ENCODE measurements around the gene TMEM59. TPM values are rescaled to one million over a fixed set of nuclear protein-coding genes. Genes with fewer than 3 reads are reported as not detected.
A peak's percentile ranks its signal among the peaks of the same experiment; 100 is the strongest.

Gene TMEM59
- total RNA-seq, 1 donor = 237 TPM

DNA sequence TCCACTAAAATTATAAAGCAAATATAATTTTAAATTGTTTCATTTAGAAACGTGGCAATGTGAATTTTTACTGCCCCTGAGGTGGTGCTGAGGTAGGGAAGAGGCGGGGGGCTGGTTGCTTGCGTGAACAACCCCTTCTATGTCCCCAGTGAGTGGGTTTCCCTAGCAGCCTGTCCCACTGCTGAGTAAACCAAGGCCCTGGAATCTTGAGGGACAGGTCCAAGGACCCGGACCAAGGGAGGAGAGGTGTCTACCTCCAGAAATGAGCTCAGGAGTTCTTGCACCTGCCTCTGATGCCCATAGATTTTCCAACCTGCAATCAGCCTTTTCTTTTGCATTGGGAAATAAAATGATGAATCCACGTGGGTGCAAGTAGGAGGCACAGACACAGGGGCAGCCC, 34.4 kb downstream of the TMEM59 start:
- DNase-seq (ENCODE audit: low read depth) = no peak
- no peak overlapping the region for H3K4me3 ChIP-seq (ENCODE audit: low read depth, low read length)
- TF ChIP-seq, protein P1, sequence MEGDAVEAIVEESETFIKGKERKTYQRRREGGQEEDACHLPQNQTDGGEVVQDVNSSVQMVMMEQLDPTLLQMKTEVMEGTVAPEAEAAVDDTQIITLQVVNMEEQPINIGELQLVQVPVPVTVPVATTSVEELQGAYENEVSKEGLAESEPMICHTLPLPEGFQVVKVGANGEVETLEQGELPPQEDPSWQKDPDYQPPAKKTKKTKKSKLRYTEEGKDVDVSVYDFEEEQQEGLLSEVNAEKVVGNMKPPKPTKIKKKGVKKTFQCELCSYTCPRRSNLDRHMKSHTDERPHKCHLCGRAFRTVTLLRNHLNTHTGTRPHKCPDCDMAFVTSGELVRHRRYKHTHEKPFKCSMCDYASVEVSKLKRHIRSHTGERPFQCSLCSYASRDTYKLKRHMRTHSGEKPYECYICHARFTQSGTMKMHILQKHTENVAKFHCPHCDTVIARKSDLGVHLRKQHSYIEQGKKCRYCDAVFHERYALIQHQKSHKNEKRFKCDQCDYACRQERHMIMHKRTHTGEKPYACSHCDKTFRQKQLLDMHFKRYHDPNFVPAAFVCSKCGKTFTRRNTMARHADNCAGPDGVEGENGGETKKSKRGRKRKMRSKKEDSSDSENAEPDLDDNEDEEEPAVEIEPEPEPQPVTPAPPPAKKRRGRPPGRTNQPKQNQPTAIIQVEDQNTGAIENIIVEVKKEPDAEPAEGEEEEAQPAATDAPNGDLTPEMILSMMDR (IDR thresholded peaks at IDR 0.05; ENCODE audit: insufficient read depth, low read depth, low read length) = no peak

DNA sequence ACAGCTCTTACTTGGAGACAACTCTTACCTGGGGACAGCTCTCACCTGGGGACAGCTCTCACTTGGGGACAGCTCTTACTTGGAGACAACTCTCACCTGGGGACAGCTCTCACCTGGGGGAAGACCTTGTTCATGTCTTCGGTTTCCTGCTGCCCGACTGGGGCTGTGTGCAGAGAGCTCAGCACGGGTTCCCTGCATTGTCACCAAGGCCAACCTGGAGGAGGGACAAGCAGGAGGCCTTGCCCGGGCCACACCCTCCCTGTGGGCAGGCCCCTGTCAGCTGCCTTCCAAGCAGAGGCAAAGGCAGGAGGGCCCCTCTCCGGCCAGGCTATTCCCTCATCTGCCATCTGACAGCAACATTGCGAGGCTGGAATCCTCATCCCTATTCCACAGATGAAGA, 35.0 kb downstream of the TMEM59 start, which contains the start of gene LDLRAD1:
LDLRAD1 (minus strand) TSS at position 208 of the 400 bp plus-strand sequence; CDS start at position 134, 74 bp downstream.
- TF ChIP-seq, protein P1 (IDR thresholded peaks at IDR 0.05; ENCODE audit: insufficient read depth, low read depth, low read length) = no peak
- no peak for DNase-seq (ENCODE audit: low read depth)
- H3K4me3 ChIP-seq (ENCODE audit: low read depth, low read length) = no peak within 1 kb of the TSS

DNA sequence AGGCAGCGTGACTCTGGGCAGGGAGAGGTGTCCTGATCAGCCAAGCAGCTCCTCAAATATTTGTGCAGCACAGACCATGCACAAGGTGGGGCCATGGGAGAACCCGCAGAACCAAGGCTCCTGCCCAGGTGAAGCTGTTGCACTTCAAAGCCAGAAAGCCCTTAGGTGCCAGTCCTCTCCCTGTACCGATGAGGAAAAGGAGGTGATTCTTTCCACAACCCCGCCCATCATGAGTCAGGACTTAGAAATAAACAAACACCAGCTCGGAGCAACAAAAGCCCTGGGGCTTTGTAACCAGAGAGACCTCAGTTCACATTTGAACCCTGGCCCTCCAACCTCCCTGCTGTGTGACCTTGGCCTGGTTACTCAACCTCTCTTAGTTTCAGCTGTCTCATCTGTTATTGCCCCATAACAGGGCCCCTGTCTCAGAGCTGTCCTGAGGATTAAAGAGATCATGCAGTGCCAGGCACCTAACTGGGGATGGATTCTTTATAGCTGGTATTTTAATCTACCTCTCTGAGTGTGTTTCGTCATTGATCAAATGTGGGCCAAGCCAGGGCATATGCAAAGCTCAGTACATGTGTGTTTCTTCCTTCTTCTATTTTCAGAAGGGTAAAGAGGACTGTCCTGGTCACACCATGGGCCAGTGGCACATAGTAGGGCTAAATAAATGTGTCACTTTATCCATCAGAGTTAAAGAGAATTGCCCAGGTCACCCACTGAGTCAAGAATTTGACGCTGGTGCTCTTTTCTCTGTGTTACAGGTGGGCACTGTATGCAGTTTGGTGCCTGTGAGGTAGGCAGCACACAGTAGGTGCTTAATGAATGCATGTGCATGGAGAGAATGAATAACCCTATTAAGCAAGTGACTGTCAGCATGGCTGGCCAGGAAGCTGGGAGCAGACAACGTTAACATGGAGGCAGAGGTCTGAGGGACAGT, 36.4 kb downstream of the TMEM59 start:
- peak; percentile 73 for DNase-seq (ENCODE audit: low read depth)
- TF ChIP-seq, protein P1 (IDR thresholded peaks at IDR 0.05; ENCODE audit: insufficient read depth, low read depth, low read length) = no peak

DNA sequence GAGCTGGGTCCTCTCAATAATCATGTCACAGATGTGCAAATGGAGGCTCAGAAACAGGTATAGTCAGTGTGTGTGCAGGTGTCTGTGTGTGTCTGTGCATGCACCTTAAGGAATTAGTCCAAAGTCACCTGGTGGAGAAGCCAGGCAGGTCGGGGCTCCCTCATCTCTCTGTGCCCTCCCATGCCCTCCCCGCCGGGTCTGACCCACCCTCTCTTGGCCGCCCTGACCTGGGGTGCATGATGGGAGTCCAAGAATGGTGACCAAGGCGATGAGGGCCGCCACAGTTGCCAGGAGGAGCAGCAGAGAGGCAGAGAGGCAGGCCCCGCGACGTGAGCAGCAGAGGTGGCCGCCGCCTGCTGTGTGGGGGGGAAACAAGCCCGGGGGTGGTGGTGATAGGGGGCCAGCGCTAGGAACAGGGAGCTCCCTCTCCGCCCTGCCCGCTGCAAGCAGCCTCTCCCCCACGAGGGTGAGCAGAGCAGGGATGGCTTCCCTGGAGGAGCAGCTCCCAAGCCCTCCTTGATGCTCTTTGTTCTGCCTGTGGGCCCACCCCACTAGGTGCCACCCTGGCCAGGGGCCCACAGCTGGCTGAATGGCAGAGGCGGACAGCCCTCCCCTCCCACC, 38.9 kb downstream of the TMEM59 start:
- no peak overlapping the region for H3K4me3 ChIP-seq (ENCODE audit: low read depth, low read length)
- TF ChIP-seq, protein P1 (IDR thresholded peaks at IDR 0.05; ENCODE audit: insufficient read depth, low read depth, low read length) = no peak
- no peak for DNase-seq (ENCODE audit: low read depth)

More for the DNA sequence above, 36.4 kb downstream of the TMEM59 start:
- H3K4me3 ChIP-seq (ENCODE audit: low read depth, low read length) = no peak overlapping the region

DNA sequence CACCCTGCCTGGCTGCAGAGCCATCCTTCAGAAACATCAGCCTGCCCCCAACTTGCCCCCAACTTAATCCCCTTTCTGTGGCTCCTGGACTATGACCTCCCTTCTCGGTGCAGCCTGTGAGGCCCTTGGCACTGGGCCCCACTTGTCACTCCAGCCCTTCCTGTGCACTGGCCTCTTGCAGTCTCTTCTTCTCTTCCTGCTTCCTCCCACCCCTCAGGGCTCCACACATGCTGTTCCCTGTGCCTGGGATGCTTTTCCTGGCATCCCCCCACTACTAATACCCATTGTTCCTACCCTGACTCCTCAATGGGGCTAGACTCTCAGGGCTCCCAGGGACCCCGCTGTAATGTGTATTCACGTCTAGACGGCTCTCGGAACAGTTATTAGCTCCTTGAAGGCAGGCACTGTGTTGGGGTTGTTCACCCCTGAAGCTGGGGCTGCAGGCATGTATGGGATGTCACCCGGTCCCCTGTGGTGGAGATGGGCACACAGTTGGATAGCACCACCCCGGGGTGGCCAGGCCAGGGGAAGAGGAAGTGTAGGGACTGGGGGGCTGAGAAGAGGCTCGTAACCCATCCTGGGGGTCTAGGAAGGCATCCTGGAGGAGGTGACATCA, 39.5 kb downstream of the TMEM59 start:
- no peak overlapping the region for H3K4me3 ChIP-seq (ENCODE audit: low read depth, low read length)
- TF ChIP-seq, protein P1 (IDR thresholded peaks at IDR 0.05; ENCODE audit: insufficient read depth, low read depth, low read length) = no peak
- DNase-seq (ENCODE audit: low read depth) = no peak

DNA sequence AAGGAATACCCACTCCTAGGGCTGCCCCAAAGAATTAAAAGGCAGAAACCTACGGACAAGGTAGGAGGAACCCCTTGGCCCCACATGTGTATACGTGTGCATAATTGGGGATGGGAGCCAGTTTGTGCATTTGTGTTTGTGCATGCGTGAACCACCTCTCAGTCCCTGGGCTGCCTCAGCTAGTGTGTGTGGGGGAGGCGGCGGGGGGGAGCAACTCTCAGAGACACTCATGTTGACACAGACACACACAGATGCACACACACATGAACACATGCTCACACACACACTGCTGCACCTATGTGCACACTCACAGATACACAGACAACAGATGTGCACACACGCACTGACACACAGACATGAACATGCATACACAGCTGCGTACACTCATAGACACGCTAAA, 40.1 kb downstream of the TMEM59 start:
- no peak for DNase-seq (ENCODE audit: low read depth)
- H3K4me3 ChIP-seq (ENCODE audit: low read depth, low read length) = no peak overlapping the region
- TF ChIP-seq, protein P1 (IDR thresholded peaks at IDR 0.05; ENCODE audit: insufficient read depth, low read depth, low read length) = no peak

Measured in fibroblast of villous mesenchyme (primary cell).